Measurements from ENCODE around the gene NPTXR.

DNA sequence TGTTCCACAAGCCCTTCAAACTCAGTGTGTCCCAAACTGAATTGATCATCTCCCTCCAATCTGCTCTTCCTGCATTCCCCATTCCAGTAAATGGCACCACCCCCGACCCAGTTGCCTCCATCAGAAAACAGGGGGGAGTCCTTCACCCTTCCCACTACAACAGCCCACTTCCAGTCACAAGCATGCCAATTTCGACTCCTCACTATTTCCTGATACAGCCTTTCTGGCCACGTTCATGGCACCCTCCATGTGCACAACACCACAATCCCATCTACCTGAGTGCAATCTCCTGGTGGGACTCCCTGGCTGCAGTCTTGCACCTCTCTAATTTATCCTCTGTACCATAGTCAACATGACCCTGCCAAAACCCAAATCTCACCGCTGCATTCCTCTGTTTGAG, 48.3 kb downstream of the NPTXR start:
- TF ChIP-seq EZH2 (IDR thresholded peaks at IDR 0.05; ENCODE audit: borderline replicate concordance, low read length) = no peak
- TF ChIP-seq, protein P1, sequence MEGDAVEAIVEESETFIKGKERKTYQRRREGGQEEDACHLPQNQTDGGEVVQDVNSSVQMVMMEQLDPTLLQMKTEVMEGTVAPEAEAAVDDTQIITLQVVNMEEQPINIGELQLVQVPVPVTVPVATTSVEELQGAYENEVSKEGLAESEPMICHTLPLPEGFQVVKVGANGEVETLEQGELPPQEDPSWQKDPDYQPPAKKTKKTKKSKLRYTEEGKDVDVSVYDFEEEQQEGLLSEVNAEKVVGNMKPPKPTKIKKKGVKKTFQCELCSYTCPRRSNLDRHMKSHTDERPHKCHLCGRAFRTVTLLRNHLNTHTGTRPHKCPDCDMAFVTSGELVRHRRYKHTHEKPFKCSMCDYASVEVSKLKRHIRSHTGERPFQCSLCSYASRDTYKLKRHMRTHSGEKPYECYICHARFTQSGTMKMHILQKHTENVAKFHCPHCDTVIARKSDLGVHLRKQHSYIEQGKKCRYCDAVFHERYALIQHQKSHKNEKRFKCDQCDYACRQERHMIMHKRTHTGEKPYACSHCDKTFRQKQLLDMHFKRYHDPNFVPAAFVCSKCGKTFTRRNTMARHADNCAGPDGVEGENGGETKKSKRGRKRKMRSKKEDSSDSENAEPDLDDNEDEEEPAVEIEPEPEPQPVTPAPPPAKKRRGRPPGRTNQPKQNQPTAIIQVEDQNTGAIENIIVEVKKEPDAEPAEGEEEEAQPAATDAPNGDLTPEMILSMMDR (IDR thresholded peaks at IDR 0.05; ENCODE audit: low read length) = no peak
